Measurements from ENCODE around the gene GRB10. TPM values are rescaled to one million over a fixed set of nuclear protein-coding genes. Genes with fewer than 3 reads are reported as not detected.

Gene GRB10
- total and polyA plus RNA-seq, 2 of the 8 experiments (the other 6 are each of a cell fraction or from before 2014, with no cell fraction given): 35.7 to 97.0 TPM

DNA sequence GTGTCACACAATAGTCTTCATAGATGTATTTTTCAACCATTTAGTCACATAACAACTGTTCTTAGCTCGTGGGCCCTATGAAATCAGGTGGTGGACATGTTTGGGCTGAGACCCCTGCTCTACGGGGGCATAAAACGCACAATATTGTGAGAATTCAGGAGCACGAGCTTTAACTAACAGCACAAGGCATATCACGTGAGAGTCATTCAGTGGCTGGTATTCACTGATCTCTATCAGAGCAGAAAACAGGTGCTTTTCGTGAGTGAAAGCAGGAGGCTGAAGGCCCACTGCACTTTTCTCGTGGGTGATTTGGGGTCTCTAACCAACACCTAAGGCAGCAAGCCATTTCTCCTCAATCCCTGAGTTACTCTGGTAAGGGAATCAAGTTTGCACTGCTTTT, 42.8 kb upstream of the GRB10 start (continued):
- TF ChIP-seq CHD7 (IDR thresholded peaks at IDR 0.05; ENCODE audit: insufficient replicate concordance, low read length) (no peak), CHD2 (IDR thresholded peaks at IDR 0.05; ENCODE audit: low read length) (no peak), USF2 (IDR thresholded peaks at IDR 0.05; ENCODE audit: low read length) (no peak), SIN3A (conservative IDR thresholded peaks at IDR 0.05 in 1 of 2, IDR thresholded peaks at IDR 0.05 in 1 of 2; ENCODE audit: low read depth in 1 of 2, low read length in 2 of 2) (no peak), CHD1 (IDR thresholded peaks at IDR 0.05; ENCODE audit: low read depth, low read length) (no peak)

All from H1 (cell line).